Natural killer cell treated with Interleukin-12 subunit alpha and Interleukin-12 subunit beta and Interleukin-15 and Interleukin-18, amount 100 ng/mL, for 72 hours (primary cell): Measurements from ENCODE around the gene IL17REL. TPM values are rescaled to one million over a fixed set of nuclear protein-coding genes. Genes with fewer than 3 reads are reported as not detected.

Experiments
- ATAC-seq, 2 donors: fragments of 150-1000 bp; cut with Tn5 transposase in 1 of 2; sonication (Bioruptor Pico), chemical (Tn5 transposase) in 1 of 2; 2 replicates each; pipeline ENCODE4 v1.10.0; 2021
- DNase-seq: peaks from one replicate; pipeline ENCODE4 v3.0.0; 2022; ENCODE audit warnings: low spot score
- H3K27ac Mint-ChIP-seq, 2 donors: 1 replicate in 1 of 2; 2 replicates in 1 of 2; pipeline ENCODE4 v1.8.0; 2022; ENCODE audit warnings: mixed read lengths in 2 of 2, mild to moderate bottlenecking in 1 of 2, moderate library complexity in 1 of 2
- H3K27me3 Mint-ChIP-seq, 2 donors: 1 replicate in 1 of 2; 2 replicates in 1 of 2; pipeline ENCODE4 v1.8.0; 2022; ENCODE audit warnings: mixed read lengths in 2 of 2
- H3K36me3 Mint-ChIP-seq: one replicate; pipeline ENCODE4 v1.8.0; 2022; ENCODE audit warnings: mixed read lengths
- H3K4me1 Mint-ChIP-seq, 2 donors: 1 replicate in 1 of 2; 2 replicates in 1 of 2; pipeline ENCODE4 v1.8.0; 2022; ENCODE audit warnings: low read depth in 2 of 2, mixed read lengths in 2 of 2, mild to moderate bottlenecking in 1 of 2
- H3K4me3 Mint-ChIP-seq: one replicate; pipeline ENCODE4 v1.8.0; 2022; ENCODE audit warnings: mixed read lengths
- H3K9me3 Mint-ChIP-seq: 2 replicates; pipeline ENCODE4 v1.8.0; 2022; ENCODE audit warnings: mixed read lengths
- total RNA-seq, 2 donors: library from RNA; stranded (reverse); gene quantifications; one replicate each; pipeline ENCODE4 v1.2.3, GENCODE V29; 2022

IL17REL gene
- total RNA-seq, 2 donors from 2014 or later = not detected

GRCh38 chr22:50049299-50050195, 37.0 kb upstream of the IL17REL start:
- peak; percentile 12 to 20 for ATAC-seq
- no peaks in the 10 kb centered on the region for H3K9me3 Mint-ChIP-seq
- no peak overlapping the region for H3K27ac Mint-ChIP-seq
- peak; percentile 58 for DNase-seq
- no peak overlapping the region for H3K4me3 Mint-ChIP-seq
- no peaks in the 10 kb centered on the region for H3K36me3 Mint-ChIP-seq
- peaks cover 3 to 4% of the 10 kb centered on the region in 2 donors for H3K4me1 Mint-ChIP-seq
- H3K27me3 Mint-ChIP-seq = no peaks in the 10 kb centered on the region

DNA sequence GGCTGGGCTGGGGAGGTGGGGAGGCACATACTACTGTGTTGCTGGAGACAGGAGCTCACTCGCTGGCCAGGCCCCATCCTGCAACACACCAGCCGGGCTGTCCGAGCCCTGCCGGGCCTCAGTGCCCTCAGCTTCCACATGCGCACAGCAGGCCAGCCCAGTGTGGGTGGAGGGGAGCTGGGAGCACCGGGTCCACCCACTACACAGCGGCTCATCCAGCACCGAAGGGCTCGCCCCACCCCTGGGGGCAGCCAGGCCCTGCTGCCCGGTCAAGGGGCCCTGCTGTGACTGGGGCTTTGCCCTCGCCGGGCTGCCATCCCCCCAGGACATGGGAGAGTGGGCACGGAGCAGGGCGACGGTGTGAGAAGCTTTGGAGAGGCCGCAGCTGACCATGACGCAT, 36.3 kb upstream of the IL17REL start:
- Mint-ChIP-seq H3K36me3 (no peaks in the 10 kb centered on the region), H3K9me3 (no peaks in the 10 kb centered on the region), H3K4me3 (no peak overlapping the region), H3K27ac (no peak overlapping the region), H3K4me1 (peaks cover 4 to 7% of the 10 kb centered on the region in 2 donors), H3K27me3 (peaks cover 0 to under 1% of the 10 kb centered on the region in 2 donors)
- no peak for ATAC-seq
- peak; percentile 29 for DNase-seq

DNA sequence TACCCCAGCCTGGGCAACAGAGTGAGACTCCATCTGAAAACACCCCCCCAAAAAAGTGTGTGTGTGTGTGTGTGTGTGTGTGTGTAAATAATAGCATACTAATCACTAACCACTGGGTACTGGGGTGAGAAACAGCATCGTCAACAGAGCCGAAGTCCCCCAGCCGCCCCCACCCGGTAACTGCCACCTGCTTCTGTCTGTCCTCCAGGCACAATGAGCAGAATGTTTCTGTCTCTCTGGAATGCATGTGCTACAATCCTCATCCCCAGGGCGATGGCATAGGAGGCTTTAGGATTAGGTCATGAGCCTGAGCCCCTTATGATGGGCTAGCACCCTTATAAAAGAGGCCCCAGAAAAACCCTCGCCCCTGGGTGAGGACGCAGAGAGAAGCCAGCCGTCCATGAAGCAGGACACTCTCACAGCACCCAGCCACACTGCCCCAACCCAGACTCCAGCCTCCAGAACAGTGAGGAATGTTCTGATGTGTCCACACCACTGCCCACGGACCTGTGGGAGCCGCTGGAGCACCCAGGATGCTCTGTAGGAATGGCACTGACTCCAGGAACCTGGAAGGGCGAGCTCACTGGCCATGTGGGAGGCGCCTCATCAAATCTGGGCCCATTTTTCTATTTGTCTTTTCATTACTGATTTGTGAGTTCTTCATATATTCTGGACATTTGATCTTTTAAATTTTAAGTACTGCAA, 35.6 kb upstream of the IL17REL start:
- no peak for ATAC-seq
- peaks cover 4 to 7% of the 10 kb centered on the region in 2 donors for H3K27me3 Mint-ChIP-seq
- H3K4me1 Mint-ChIP-seq = peaks cover 4 to 11% of the 10 kb centered on the region in 2 donors
- H3K36me3 Mint-ChIP-seq = no peaks in the 10 kb centered on the region
- no peaks in the 10 kb centered on the region for H3K9me3 Mint-ChIP-seq
- H3K4me3 Mint-ChIP-seq = no peak overlapping the region
- peak; percentile 15 for DNase-seq
- no peak overlapping the region for H3K27ac Mint-ChIP-seq

- peaks cover 4 to 11% of the 10 kb centered on the region in 2 donors for H3K4me1 Mint-ChIP-seq
- no peaks in the 10 kb centered on the region for H3K36me3 Mint-ChIP-seq
- peaks cover 13 to 14% of the 10 kb centered on the region in 2 donors for H3K27me3 Mint-ChIP-seq
- ATAC-seq = no peak
- no peak overlapping the region for H3K27ac Mint-ChIP-seq
- peak; percentile 62 for DNase-seq
- no peaks in the 10 kb centered on the region for H3K9me3 Mint-ChIP-seq
- no peak overlapping the region for H3K4me3 Mint-ChIP-seq
These were observed 34.8 kb upstream of the IL17REL start for GRCh38 chr22:50047346-50047745.

- Mint-ChIP-seq H3K27me3 (peaks cover 14 to 18% of the 10 kb centered on the region in 2 donors), H3K9me3 (no peaks in the 10 kb centered on the region), H3K4me3 (no peak overlapping the region), H3K4me1 (peaks cover 4 to 11% of the 10 kb centered on the region in 2 donors), H3K27ac (no peak overlapping the region), H3K36me3 (no peaks in the 10 kb centered on the region)
- DNase-seq (no peak), ATAC-seq (no peak)
These were observed 34.1 kb upstream of the IL17REL start for GRCh38 chr22:50046481-50047245.

- Mint-ChIP-seq H3K4me1 (peaks cover 4 to 11% of the 10 kb centered on the region in 2 donors), H3K36me3 (no peaks in the 10 kb centered on the region), H3K27ac (no peak overlapping the region), H3K4me3 (no peak overlapping the region), H3K27me3 (peaks cover 14 to 18% of the 10 kb centered on the region in 2 donors), H3K9me3 (no peaks in the 10 kb centered on the region)
- no peak for ATAC-seq
- DNase-seq = no peak
These were observed 33.5 kb upstream of the IL17REL start for GRCh38 chr22:50046019-50046415.

DNA sequence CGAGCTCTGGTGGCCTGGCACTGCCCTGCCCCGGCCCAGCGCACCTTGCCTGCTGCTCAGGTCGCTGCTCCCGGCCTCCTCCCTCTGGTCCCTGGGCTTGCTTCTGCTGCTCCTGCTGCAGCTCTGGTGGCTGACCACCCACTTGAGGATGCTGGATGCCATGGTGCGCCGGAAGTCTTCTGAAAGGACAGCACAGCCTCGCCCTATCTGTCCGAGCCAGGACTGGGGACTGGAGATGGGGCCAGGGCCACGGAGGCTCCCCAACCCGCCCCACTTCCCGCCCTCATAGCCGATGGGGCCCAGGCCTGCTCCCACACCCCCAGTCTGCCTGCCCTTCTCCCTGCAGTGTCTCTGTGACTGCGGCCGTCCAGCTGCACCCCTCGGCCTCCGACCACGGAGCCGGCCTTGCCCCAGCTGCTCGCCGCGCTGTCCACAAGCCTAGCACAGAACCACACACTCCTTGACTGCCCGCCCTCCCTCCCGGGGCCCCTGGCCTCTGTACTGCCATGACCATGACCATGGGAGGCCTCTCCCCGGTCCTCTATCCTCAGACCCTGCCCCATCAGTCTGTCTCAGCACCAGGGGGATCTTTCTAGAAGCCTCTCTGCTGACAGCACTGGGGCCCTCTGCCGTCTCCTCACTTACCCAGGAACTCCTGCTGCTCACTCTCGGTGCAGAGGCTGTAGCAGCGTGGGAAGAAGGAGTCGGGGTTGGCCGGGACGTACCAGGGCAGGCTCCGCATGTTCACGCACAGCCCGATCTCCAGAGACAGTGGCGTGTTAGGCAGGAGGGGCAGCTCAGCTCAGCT, 32.9 kb upstream of the IL17REL start:
- Mint-ChIP-seq H3K27me3 (peaks cover 14 to 18% of the 10 kb centered on the region in 2 donors), H3K27ac (no peak overlapping the region), H3K36me3 (no peaks in the 10 kb centered on the region), H3K4me1 (peaks cover 4 to 11% of the 10 kb centered on the region in 2 donors), H3K9me3 (no peaks in the 10 kb centered on the region), H3K4me3 (no peak overlapping the region)
- ATAC-seq (peak in 1 of 2 donors; percentile 16), DNase-seq (no peak)

DNA sequence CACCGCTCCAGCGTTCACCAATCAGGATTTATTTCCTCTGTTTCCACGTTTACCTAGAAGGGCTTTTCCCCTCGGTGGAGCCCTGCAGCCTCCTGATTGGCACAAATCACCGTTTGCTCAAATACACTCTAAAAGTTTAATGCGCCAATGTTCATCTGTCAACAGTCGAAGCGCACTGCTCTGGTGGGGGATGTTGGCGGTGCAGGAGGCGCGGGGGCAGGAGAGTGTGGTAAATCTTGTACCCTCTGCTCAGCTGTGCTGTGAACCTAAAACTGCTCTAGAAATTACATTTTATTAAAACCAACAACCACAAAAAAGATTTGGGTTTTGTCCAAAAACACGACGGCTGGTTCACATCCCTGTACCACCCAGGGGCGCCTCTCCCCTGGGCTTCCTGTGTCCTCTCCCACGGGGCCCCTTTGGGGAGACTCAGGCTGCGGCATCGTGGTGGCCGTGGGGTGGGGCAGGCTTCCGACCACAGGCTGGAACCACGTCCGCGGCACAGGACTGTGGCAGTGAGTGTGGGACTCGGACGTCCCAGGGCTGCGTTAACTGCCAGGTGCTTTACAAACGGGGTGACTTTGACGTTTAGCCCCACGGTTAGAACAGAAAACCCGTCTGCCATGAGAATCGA, 32.0 kb upstream of the IL17REL start:
- no peak overlapping the region for H3K4me3 Mint-ChIP-seq
- no peak overlapping the region for H3K27ac Mint-ChIP-seq
- peaks cover 14 to 18% of the 10 kb centered on the region in 2 donors for H3K27me3 Mint-ChIP-seq
- peak; percentile 22 to 56 for ATAC-seq
- H3K4me1 Mint-ChIP-seq = peaks cover 4 to 11% of the 10 kb centered on the region in 2 donors
- DNase-seq = peak; percentile 45
- no peaks in the 10 kb centered on the region for H3K9me3 Mint-ChIP-seq
- no peaks in the 10 kb centered on the region for H3K36me3 Mint-ChIP-seq

GRCh38 chr22:50041361-50042065, 28.9 kb upstream of the IL17REL start:
- Mint-ChIP-seq H3K36me3 (no peaks in the 10 kb centered on the region), H3K27me3 (peaks cover 14 to 18% of the 10 kb centered on the region in 2 donors), H3K9me3 (no peaks in the 10 kb centered on the region), H3K4me3 (no peak overlapping the region), H3K27ac (no peak overlapping the region), H3K4me1 (peaks cover 4 to 11% of the 10 kb centered on the region in 2 donors)
- ATAC-seq (no peak), DNase-seq (peak; percentile 57)

DNA sequence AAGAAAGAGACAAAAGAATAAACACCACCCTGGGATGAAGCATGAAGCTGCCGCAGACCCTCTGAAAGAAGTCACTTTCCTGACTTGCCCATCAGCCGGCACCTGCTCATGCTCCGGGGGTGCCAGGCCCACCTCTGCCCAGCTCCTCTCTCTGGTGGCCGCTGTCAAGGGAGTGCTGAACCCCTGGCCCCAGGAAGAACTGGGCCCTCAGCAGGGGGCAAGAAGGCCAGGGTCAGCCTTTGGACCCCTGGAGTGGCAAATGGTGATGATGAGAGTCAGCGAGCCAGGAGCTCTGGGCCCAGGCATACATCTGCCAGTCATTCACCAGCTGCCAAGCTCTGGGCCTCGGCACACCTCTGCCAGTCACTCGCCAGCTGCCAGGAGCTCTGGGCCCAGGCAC, 28.2 kb upstream of the IL17REL start:
- peaks cover 14 to 18% of the 10 kb centered on the region in 2 donors for H3K27me3 Mint-ChIP-seq
- no peak for DNase-seq

DNA sequence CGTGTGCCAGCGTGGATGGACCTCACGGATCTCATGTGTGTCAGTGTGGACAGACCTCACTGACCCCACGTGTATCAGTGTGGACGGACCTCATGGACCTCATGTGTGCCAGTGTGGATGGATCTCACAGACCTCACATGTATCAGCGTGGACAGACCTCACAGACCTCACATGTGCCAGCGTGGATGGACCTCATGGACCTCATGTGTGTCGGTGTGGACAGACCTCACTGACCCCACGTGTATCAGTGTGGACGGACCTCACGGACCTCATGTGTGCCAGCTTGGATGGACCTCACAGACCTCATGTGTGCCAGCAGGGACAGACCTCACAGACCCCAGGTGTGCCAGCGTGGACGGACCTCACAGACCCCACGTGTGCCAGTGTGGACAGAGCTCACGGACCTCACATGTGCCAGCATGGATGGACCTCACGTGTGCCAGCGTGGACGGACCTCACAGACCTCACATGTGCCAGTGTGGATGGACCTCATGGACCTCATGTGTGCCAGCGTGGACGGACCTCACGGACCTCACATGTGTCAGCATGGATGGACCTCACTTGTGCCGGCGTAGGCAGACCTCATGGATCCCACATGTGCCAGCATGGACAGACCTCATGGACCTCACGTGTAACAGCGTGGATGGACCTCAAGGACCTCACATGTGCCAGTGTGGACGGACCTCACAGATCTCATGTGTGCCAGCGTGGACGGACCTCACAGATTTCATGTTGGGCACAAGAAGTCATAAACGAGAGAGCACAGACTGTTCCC, 27.3 kb upstream of the IL17REL start:
- peak; percentile 31 for DNase-seq
- Mint-ChIP-seq H3K27me3 (peaks cover 14 to 18% of the 10 kb centered on the region in 2 donors), H3K4me3 (no peak overlapping the region), H3K4me1 (peaks cover 4 to 11% of the 10 kb centered on the region in 2 donors), H3K36me3 (no peaks in the 10 kb centered on the region), H3K27ac (no peak overlapping the region), H3K9me3 (no peaks in the 10 kb centered on the region)
- ATAC-seq = no peak

More for the DNA sequence above, 28.2 kb upstream of the IL17REL start:
- Mint-ChIP-seq H3K36me3 (no peaks in the 10 kb centered on the region), H3K27ac (no peak overlapping the region), H3K9me3 (no peaks in the 10 kb centered on the region), H3K4me3 (no peak overlapping the region), H3K4me1 (peaks cover 4 to 11% of the 10 kb centered on the region in 2 donors)
- ATAC-seq = no peak
